PC-3 (cell line): ENCODE measurements around the gene PHLDB1. TPM values are rescaled to one million over a fixed set of nuclear protein-coding genes. Genes with fewer than 3 reads are reported as not detected.

Source experiments
- ATAC-seq: fragments of 200-7000 bp; cut with Tn5 transposase; 2 replicates; pipeline ENCODE4 v1.9.1; 2020; ENCODE audit warnings: mild to moderate bottlenecking, moderate library complexity
- BruUV-seq: library from RNA; stranded (reverse); fragments of 400-500 nt; replicated peaks from 2 replicates; lab custom pipeline; 2021; lab: Mats Ljungman, UMichigan
- CTCF ChIA-PET: fragments of 300-600 bp; sonication (Branson Sonifier 250); formaldehyde crosslinking; loops from one replicate; lab custom pipeline; 2022; ENCODE audit warnings: antibody characterized with exemption; lab: Charles Lee
- POLR2A ChIA-PET: fragments of 300-600 bp; sonication (Branson Sonifier 250); formaldehyde crosslinking; loops from one replicate; lab custom pipeline; 2022; ENCODE audit warnings: antibody characterized with exemption; ENCODE audit not compliant: unreplicated experiment; lab: Charles Lee
- DNase-seq: peaks from one replicate; pipeline ENCODE4 v3.0.0-alpha.2; 2015
- H2AFZ ChIP-seq: fragments of 300-600 bp; sonication (generic); 2 replicates; pipeline ENCODE4 v1.6.0; 2016; ENCODE audit warnings: antibody characterized with exemption, low read length
- H3F3A ChIP-seq: fragments of 300-600 bp; sonication (generic); one replicate; pipeline ENCODE4 v1.6.0; 2017; ENCODE audit warnings: antibody characterized with exemption, low read length, control low read depth, mild to moderate bottlenecking; ENCODE audit not compliant: unreplicated experiment
- H3K27ac ChIP-seq: fragments of 300-600 bp; sonication (generic); 2 replicates; pipeline ENCODE4 v1.5.1; 2016; ENCODE audit warnings: mild to moderate bottlenecking, low read length
- H3K27me3 ChIP-seq: fragments of 300-600 bp; sonication (generic); 2 replicates; pipeline ENCODE4 v1.6.1; 2016; ENCODE audit warnings: low read length, mixed read lengths
- H3K36me3 ChIP-seq: fragments of 300-600 bp; sonication (generic); 2 replicates; pipeline ENCODE4 v1.6.1; 2016; ENCODE audit warnings: low read depth, mixed run types, low read length, mixed read lengths
- H3K4me1 ChIP-seq: fragments of 300-600 bp; sonication (generic); 2 replicates; pipeline ENCODE4 v1.5.1; 2016; ENCODE audit warnings: low read length; ENCODE audit not compliant: insufficient read depth
- H3K4me2 ChIP-seq: fragments of 300-600 bp; sonication (generic); 2 replicates; pipeline ENCODE4 v1.6.0; 2016; ENCODE audit warnings: low read length
- H3K4me3 ChIP-seq: fragments of 300-600 bp; sonication (generic); 2 replicates; pipeline ENCODE4 v1.5.1; 2016; ENCODE audit warnings: mild to moderate bottlenecking, low read length, mixed read lengths
- H3K79me2 ChIP-seq: fragments of 300-600 bp; sonication (generic); 2 replicates; pipeline ENCODE4 v1.6.1; 2017; ENCODE audit warnings: low read length, mixed read lengths
- H3K9ac ChIP-seq: fragments of 300-600 bp; sonication (generic); 2 replicates; pipeline ENCODE4 v1.6.0; 2016; ENCODE audit warnings: mild to moderate bottlenecking, low read length
- H3K9me2 ChIP-seq: fragments of 300-600 bp; sonication (generic); replicated peaks from 2 replicates; pipeline ENCODE4 v1.6.1; 2016; ENCODE audit warnings: mixed run types, low read length, mixed read lengths
- H3K9me3 ChIP-seq: fragments of 300-600 bp; sonication (generic); 2 replicates; pipeline ENCODE4 v1.6.1; 2016; ENCODE audit warnings: low read length, mixed read lengths
- H4K20me1 ChIP-seq: fragments of 300-600 bp; sonication (generic); 2 replicates; pipeline ENCODE4 v1.6.1; 2016; ENCODE audit warnings: low read length, mixed read lengths
- CTCF ChIP-seq: fragments of 300-600 bp; sonication (generic); conservative IDR thresholded peaks from 2 replicates; pipeline ENCODE4 v1.5.1; 2017; ENCODE audit warnings: antibody characterized with exemption, low read depth, mild to moderate bottlenecking, low read length
- EZH2 ChIP-seq: fragments of 300-600 bp; sonication (generic); IDR thresholded peaks from one replicate; pipeline ENCODE4 v1.6.1; 2017; ENCODE audit warnings: antibody characterized with exemption, mild to moderate bottlenecking, low read length; ENCODE audit not compliant: unreplicated experiment
- EZH2phosphoT487 ChIP-seq: fragments of 300-600 bp; sonication (generic); IDR thresholded peaks from 2 replicates; pipeline ENCODE4 v1.6.1; 2018; ENCODE audit warnings: mild to moderate bottlenecking, antibody characterized with exemption, low read length, borderline replicate concordance
- intact Hi-C: fragments of 100-400 bp; cut with micrococcal nuclease; formaldehyde crosslinking; loops from 2 replicates; pipeline ENCODE4 v1.9.0; 2023
- total RNA-seq: library from RNA; depleted of rRNA; stranded (reverse); fragments of >200 nt; gene quantifications from 2 replicates; pipeline ENCODE4 v1.2.3, GENCODE V29; 2014

PHLDB1 gene
- total RNA-seq, 1 experiment from 2014 or later: 36.1 TPM

DNA sequence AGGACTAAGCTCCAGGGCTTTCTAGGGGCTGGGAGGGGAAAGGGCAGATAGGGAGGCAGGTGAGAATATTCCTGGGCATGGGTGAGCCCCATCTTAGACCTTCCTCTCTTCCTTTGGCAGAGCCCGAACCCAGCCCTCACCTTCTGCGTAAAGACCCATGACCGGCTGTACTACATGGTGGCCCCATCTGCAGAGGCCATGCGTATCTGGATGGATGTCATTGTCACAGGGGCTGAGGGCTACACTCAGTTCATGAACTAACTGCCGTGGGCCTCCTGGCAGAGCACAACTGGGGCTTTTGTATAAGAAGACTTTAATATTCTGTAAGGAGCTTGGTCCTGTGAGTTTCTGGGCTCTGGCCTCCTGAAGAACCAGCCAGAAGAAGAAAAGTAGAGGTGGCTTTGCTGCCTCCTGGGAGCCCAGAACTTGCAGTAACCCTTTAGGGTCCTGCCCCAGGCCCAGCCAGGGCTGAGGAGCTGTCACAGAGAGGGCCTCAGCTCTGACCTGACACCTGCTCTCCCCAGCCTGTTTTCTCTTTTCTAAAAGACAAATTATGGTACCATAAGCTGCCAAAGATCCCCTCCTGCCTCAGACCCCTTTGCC, 49.2 kb downstream of the PHLDB1 start:
- Histone ChIP-seq H3K27me3 (no peaks in the 10 kb centered on the region), H4K20me1 (no peaks in the 10 kb centered on the region), H3K79me2 (no peaks in the 10 kb centered on the region), H3K9ac (no peak overlapping the region), H3K36me3 (no peaks in the 10 kb centered on the region), H3K4me1 (no peaks in the 10 kb centered on the region), H3K4me3 (no peak overlapping the region), H3K4me2 (no peak overlapping the region), H3K9me3 (no peaks in the 10 kb centered on the region), H3K9me2 (no peaks in the 10 kb centered on the region), H2AFZ (no peak overlapping the region), H3K27ac (no peak overlapping the region), H3F3A (no peaks in the 10 kb centered on the region)
- no TSS peak for BruUV-seq
- TF ChIP-seq EZH2: no peak
- no peak for TF ChIP-seq EZH2phosphoT487
- TF ChIP-seq CTCF: no peak
- ATAC-seq (no peak), DNase-seq (no peak)
- intact Hi-C loops: no loop called here
- CTCF ChIA-PET: no interaction called here
- POLR2A ChIA-PET: no interaction called here

GRCh38 chr11:118657238-118657637, 49.8 kb downstream of the PHLDB1 start:
- CTCF ChIA-PET: interaction anchor here (0.7 kb wide), 1 partner anchor 48 kb away, joined by 3 read pairs; no protein-coding TSS in a partner anchor
- no peaks in the 10 kb centered on the region for H3K36me3 ChIP-seq

More at GRCh38 chr11:118657238-118657637, 49.8 kb downstream of the PHLDB1 start:
- Histone ChIP-seq H2AFZ (no peak overlapping the region), H3K27ac (no peak overlapping the region), H3K27me3 (no peaks in the 10 kb centered on the region), H3K9me2 (no peaks in the 10 kb centered on the region), H3F3A (no peaks in the 10 kb centered on the region), H3K9ac (no peak overlapping the region), H3K79me2 (no peaks in the 10 kb centered on the region), H4K20me1 (no peaks in the 10 kb centered on the region), H3K4me1 (no peaks in the 10 kb centered on the region), H3K4me3 (no peak overlapping the region), H3K9me3 (no peaks in the 10 kb centered on the region), H3K4me2 (no peak overlapping the region)
- BruUV-seq: no TSS peak
- ATAC-seq: no peak
- POLR2A ChIA-PET: no interaction called here
- DNase-seq: no peak
- intact Hi-C loops: no loop called here
- TF ChIP-seq EZH2phosphoT487 (no peak), CTCF (no peak), EZH2 (no peak)
